Right kidney (tissue), 1 donor: ENCODE measurements around the gene CASKIN1.
"Not testable (repeated sequence)": the region's sequence is repeated elsewhere in the genome, so short reads cannot be mapped to it uniquely, and the experiment has no call there.

ENCODE experiments used
- DNase-seq: peaks from one replicate; pipeline ENCODE4 v3.0.0-alpha.2; 2016

CASKIN1 gene

DNA sequence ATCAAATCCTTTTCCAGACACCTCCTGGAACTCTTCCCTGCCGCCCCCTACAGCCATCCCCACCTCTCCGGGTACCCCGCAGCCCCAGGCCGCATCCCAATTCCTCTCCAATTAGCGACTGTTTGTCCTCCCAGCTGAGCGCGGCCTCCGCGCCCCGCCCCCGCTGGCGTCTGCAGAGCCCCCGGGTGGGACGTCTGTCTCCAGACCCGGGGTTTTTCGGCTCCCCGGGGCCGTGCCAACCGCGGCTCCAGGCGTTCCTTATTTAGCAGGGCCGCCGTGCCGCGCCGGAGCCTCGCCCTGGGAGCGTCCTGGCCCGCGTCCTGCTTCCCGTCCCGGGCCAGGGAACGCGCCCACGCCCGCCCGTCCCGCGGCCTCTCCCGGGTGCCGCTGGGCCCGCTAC lies 61.3 kb downstream of the CASKIN1 start:
- DNase-seq, result not testable (repeated sequence)

- DNase-seq, result not testable (repeated sequence)
Measured at GRCh38 chr16:2133797-2134196, 62.6 kb downstream of the CASKIN1 start.

DNA sequence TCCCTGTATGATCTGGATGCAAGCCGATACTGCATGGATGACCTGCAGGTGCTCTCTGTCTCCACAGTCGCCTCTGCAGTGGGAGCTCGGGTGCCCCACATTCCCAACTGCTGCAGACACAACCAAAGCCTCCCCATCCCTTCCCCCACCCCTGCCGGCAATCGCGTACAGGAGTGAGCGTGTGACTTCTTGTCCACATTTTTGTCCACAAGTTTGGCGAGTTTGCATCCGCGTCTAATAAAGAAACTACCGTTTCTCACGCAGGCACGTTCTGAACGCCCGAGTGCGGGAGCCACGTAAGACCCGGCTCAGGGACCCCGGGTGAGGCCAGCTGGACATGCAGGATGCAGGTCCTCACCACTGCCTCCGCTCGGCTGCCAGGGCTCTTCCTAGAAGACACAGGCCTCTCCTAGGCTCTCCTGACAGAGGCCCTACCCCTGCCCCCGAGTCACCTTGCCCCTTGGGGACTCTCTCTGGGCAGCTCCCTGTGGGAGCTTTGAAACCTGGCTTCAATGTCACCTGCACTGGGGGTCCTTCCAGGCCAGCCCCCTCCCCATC lies 66.4 kb downstream of the CASKIN1 start:
- not testable (repeated sequence) for DNase-seq

GRCh38 chr16:2129251-2129650 lies 67.2 kb downstream of the CASKIN1 start:
- not testable (repeated sequence) for DNase-seq

- DNase-seq, result not testable (repeated sequence)
Measured at GRCh38 chr16:2127630-2128280, 68.7 kb downstream of the CASKIN1 start.
